HepG2 (cell line): ENCODE data around the gene ATP6V1F.
A peak's percentile ranks its signal among the peaks of the same experiment; 100 is the strongest.

Experiments used
- CEBPB ChIP-seq: IDR thresholded peaks from 2 replicates; pipeline ENCODE4 v1.6.1; 2011; ENCODE audit warnings: low read depth, low read length, improper control_type of control experiment, borderline replicate concordance
- CSRNP2 ChIP-seq: sonication (generic); formaldehyde crosslinking; conservative IDR thresholded peaks from 2 replicates; pipeline ENCODE4 v1.8.0; 2022; ENCODE audit warnings: low read depth, missing genetic modification reagents
- HDAC1 ChIP-seq: sonication (generic); formaldehyde crosslinking; IDR thresholded peaks from 2 replicates; pipeline ENCODE4 v1.5.1; 2020; ENCODE audit warnings: mild to moderate bottlenecking, missing genetic modification reagents
- HOXD1 ChIP-seq: sonication (generic); formaldehyde crosslinking; IDR thresholded peaks from 2 replicates; pipeline ENCODE4 v1.5.0; 2020; ENCODE audit warnings: missing genetic modification reagents
- MXD1 ChIP-seq: sonication (generic); formaldehyde crosslinking; IDR thresholded peaks from 2 replicates; pipeline ENCODE4 v1.4.0; 2020; ENCODE audit warnings: mild to moderate bottlenecking, missing genetic modification reagents
- POLR2AphosphoS5 ChIP-seq: IDR thresholded peaks from 2 replicates; pipeline ENCODE4 v1.6.1; 2012; ENCODE audit warnings: low read depth, low read length
- REST ChIP-seq, 2 experiments: IDR thresholded peaks; 2 replicates each; pipeline ENCODE4 v1.6.1; 2011 to 2012; ENCODE audit warnings: low read length in 2 of 2, borderline replicate concordance in 1 of 2, low read depth in 1 of 2, mild to moderate bottlenecking in 1 of 2, moderate library complexity in 1 of 2
- SMC3 ChIP-seq: IDR thresholded peaks from 2 replicates; pipeline ENCODE4 v1.6.1; 2011; ENCODE audit warnings: low read length, improper control_type of control experiment
- SRY ChIP-seq: sonication (generic); formaldehyde crosslinking; IDR thresholded peaks from 2 replicates; pipeline ENCODE4 v1.8.0; 2022; ENCODE audit warnings: mild to moderate bottlenecking, missing genetic modification reagents
- UBTF ChIP-seq: sonication (generic); formaldehyde crosslinking; IDR thresholded peaks from 2 replicates; pipeline ENCODE4 v1.4.0; 2020; ENCODE audit warnings: mild to moderate bottlenecking, missing genetic modification reagents
- ZNF3 ChIP-seq: IDR thresholded peaks from 2 replicates; pipeline ENCODE4 v1.7.0; 2017; ENCODE audit warnings: inconsistent platforms
- ZNF639 ChIP-seq: conservative IDR thresholded peaks from 2 replicates; pipeline ENCODE4 v1.6.1; 2018; ENCODE audit warnings: missing genetic modification reagents
- ZSCAN20 ChIP-seq: sonication (generic); formaldehyde crosslinking; IDR thresholded peaks from 2 replicates; pipeline ENCODE4 v1.4.0; 2020; ENCODE audit warnings: missing genetic modification reagents, mild to moderate bottlenecking, borderline replicate concordance
- TF ChIP-seq, protein P1 (sequence below): sonication (generic); formaldehyde crosslinking; IDR thresholded peaks from 2 replicates; pipeline ENCODE4 v1.5.0; 2020; ENCODE audit warnings: mild to moderate bottlenecking, missing genetic modification reagents, moderate library complexity

GRCh38 chr7:128886391-128887168 is 23.9 kb downstream of the ATP6V1F start:
- TF ChIP-seq SMC3 (no peak), POLR2AphosphoS5 (no peak), ZNF3 (CRISPR knock-in tag) (no peak), ZNF639 (no peak), MXD1 (CRISPR knock-in tag) (no peak), HDAC1 (no peak), ZSCAN20 (CRISPR knock-in tag) (no peak), CSRNP2 (CRISPR knock-in tag) (no peak), REST (IDR thresholded peaks at IDR 0.05; ENCODE audit: borderline replicate concordance in 1 of 2, low read depth in 1 of 2, low read length in 2 of 2) (no peak), CEBPB (no peak), UBTF (no peak), SRY (CRISPR knock-in tag) (no peak), HOXD1 (no peak)
- TF ChIP-seq, protein P1, sequence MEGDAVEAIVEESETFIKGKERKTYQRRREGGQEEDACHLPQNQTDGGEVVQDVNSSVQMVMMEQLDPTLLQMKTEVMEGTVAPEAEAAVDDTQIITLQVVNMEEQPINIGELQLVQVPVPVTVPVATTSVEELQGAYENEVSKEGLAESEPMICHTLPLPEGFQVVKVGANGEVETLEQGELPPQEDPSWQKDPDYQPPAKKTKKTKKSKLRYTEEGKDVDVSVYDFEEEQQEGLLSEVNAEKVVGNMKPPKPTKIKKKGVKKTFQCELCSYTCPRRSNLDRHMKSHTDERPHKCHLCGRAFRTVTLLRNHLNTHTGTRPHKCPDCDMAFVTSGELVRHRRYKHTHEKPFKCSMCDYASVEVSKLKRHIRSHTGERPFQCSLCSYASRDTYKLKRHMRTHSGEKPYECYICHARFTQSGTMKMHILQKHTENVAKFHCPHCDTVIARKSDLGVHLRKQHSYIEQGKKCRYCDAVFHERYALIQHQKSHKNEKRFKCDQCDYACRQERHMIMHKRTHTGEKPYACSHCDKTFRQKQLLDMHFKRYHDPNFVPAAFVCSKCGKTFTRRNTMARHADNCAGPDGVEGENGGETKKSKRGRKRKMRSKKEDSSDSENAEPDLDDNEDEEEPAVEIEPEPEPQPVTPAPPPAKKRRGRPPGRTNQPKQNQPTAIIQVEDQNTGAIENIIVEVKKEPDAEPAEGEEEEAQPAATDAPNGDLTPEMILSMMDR (CRISPR knock-in tag) = peak; percentile 70
